ENCODE results near the gene LRRC4C.

- no peak for TF ChIP-seq POLR2A (IDR thresholded peaks at IDR 0.05; ENCODE audit: low read depth, low read length)
- TF ChIP-seq POLR2AphosphoS5 (IDR thresholded peaks at IDR 0.05; ENCODE audit: low read depth, low read length) = no peak
Observed at GRCh38 chr11:40129266-40129665, 1330.2 kb downstream of the LRRC4C start.

Measured in GM12892 (cell line).